Activated B cell treated with CpG ODN at 0.5 μM for 24 hours (primary cell): ENCODE data around the gene ARL2BP. TPM values are rescaled to one million over a fixed set of nuclear protein-coding genes. Genes with fewer than 3 reads are reported as not detected.

Experiments
- ATAC-seq: fragments of 200-7000 bp; cut with Tn5 transposase; one replicate; pipeline ENCODE4 v1.10.0; 2021; ENCODE audit warnings: low read depth, mild to moderate bottlenecking, moderate library complexity
- CTCF ChIA-PET: fragments of 350-600 bp; sonication (Branson Sonifier 250); formaldehyde crosslinking; loops from one replicate; lab custom pipeline; 2021; ENCODE audit warnings: antibody characterized with exemption; lab: Charles Lee
- POLR2A ChIA-PET: fragments of 350-600 bp; sonication (Branson Sonifier 250); formaldehyde crosslinking; loops from one replicate; lab custom pipeline; 2021; ENCODE audit warnings: antibody characterized with exemption; lab: Charles Lee
- DNase-seq: peaks from one replicate; pipeline ENCODE4 v3.0.0; 2022
- H3K27ac Mint-ChIP-seq: one replicate; pipeline ENCODE4 v1.8.0; 2020; ENCODE audit warnings: mixed read lengths
- H3K27me3 Mint-ChIP-seq: one replicate; pipeline ENCODE4 v1.8.0; 2021; ENCODE audit warnings: mixed read lengths
- H3K36me3 Mint-ChIP-seq: one replicate; pipeline ENCODE4 v1.8.0; 2021; ENCODE audit warnings: low read depth, mixed read lengths
- H3K4me1 Mint-ChIP-seq: one replicate; pipeline ENCODE4 v1.8.0; 2021; ENCODE audit warnings: mixed read lengths
- H3K4me3 Mint-ChIP-seq: one replicate; pipeline ENCODE4 v1.8.0; 2020; ENCODE audit warnings: mild to moderate bottlenecking, mixed read lengths
- H3K9me3 Mint-ChIP-seq: one replicate; pipeline ENCODE4 v1.8.0; 2020; ENCODE audit warnings: mixed read lengths
- intact Hi-C: fragments of 100-400 bp; cut with micrococcal nuclease; formaldehyde crosslinking; loops from one replicate; pipeline ENCODE4 v1.15.1; 2024
- total RNA-seq: library from RNA; stranded (reverse); gene quantifications from 2 replicates; pipeline ENCODE4 v1.2.3, GENCODE V29; 2022
- TF ChIP-seq, protein P1 (sequence below): fragments of 200-600 bp; IDR thresholded peaks from one replicate; pipeline ENCODE4 v1.8.0; 2022; ENCODE audit warnings: antibody characterized with exemption, mild to moderate bottlenecking

Gene ARL2BP
- total RNA-seq, 1 donor from 2014 or later: 27.1 TPM

GRCh38 chr16:57253466-57253865 lies 8.4 kb downstream of the ARL2BP start:
- no peaks in the 10 kb centered on the region for H3K27me3 Mint-ChIP-seq
- no peak overlapping the region for H3K27ac Mint-ChIP-seq
- TF ChIP-seq, protein P1, sequence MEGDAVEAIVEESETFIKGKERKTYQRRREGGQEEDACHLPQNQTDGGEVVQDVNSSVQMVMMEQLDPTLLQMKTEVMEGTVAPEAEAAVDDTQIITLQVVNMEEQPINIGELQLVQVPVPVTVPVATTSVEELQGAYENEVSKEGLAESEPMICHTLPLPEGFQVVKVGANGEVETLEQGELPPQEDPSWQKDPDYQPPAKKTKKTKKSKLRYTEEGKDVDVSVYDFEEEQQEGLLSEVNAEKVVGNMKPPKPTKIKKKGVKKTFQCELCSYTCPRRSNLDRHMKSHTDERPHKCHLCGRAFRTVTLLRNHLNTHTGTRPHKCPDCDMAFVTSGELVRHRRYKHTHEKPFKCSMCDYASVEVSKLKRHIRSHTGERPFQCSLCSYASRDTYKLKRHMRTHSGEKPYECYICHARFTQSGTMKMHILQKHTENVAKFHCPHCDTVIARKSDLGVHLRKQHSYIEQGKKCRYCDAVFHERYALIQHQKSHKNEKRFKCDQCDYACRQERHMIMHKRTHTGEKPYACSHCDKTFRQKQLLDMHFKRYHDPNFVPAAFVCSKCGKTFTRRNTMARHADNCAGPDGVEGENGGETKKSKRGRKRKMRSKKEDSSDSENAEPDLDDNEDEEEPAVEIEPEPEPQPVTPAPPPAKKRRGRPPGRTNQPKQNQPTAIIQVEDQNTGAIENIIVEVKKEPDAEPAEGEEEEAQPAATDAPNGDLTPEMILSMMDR: no peak
- DNase-seq (no peak), ATAC-seq (no peak)
- peaks cover 5% of the 10 kb centered on the region for H3K9me3 Mint-ChIP-seq
- peaks cover 52% of the 10 kb centered on the region for H3K36me3 Mint-ChIP-seq
- H3K4me3 Mint-ChIP-seq: no peak overlapping the region
- ChIA-PET CTCF (no interaction called here), POLR2A (no interaction called here)
- intact Hi-C loops: no loop called here
- H3K4me1 Mint-ChIP-seq: no peaks in the 10 kb centered on the region

DNA sequence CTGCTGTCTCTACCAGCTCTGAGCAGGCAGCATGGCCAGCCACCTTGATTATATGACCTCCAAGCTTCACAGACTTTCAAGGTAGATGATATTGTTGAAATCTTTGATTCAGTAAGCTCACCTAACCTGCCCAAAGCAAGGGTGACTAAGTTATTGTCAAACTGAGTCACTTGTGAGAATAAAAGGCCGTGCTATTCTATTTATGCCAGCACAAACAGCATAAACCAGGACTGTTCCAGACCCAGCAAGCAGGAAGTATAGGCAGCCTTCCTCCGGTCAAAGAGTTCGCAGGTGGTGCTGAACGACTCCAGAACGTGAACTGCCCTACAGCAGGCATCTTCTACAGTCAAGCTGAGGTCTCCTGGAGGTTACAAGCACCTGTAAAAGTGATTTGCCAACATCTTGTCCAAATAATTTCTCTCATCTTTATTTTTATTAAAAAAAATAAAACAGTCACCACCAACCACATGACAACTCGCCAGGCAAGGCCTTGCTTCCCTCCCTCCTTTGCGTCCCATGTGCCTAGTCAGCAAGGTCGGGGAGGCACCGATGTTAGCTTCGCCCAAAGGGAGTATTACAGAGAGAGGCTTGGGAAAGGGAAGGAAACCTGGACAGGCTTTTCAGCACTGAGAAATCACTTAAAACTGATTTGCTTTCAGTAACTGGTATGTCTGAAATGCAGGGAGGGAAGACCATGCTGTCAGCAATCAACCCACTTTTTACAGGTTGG lies 10.8 kb downstream of the ARL2BP start:
- Mint-ChIP-seq H3K4me1 (peaks cover 11% of the 10 kb centered on the region), H3K9me3 (peaks cover 5% of the 10 kb centered on the region), H3K4me3 (no peak overlapping the region), H3K27me3 (no peaks in the 10 kb centered on the region), H3K36me3 (peaks cover 30% of the 10 kb centered on the region), H3K27ac (no peak overlapping the region)
- no peak for DNase-seq
- TF ChIP-seq, protein P1: no peak
- CTCF ChIA-PET: no interaction called here
- POLR2A ChIA-PET: interaction anchor here (0.9 kb wide), 1 partner anchor 28 kb away, joined by 3 read pairs; no protein-coding TSS in a partner anchor
- intact Hi-C loops: no loop called here
- no peak for ATAC-seq

DNA sequence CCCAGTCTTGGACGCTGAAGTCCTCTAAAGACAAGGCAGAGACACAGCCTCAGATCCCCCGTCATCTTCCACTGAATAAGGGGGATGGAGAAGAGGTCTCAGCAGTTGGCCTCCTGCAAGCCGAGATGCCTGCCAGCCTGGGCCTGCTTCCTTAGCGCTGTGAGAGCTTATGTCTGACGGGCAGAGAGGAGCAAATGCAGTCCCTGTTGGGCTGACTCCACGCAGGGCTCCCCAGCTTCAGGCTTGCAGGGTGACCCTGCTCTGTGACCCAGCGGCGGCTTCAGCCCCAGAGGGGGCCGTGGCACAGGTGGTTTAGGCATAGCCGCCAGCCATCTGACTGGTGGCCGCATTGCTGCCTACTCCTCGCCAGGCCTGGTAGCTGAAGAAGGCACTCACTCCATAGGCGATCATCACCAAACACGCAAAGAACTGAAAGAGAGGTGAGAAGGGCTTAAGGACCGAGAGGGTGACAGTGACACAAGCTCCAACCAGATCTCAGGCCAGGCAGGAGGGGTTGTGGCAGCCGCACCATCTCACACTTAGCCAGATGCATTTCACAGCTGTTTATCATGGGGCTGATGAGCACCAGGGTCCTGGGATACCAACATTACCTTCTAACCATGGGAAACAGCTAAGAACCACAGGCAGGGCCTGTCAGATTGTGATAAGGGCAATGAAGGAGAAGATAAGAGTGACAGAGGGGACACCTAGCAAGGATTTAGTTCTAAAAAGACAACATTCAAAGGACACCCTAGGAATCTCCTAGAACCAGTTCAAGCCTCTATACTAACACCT lies 11.7 kb downstream of the ARL2BP start:
- DNase-seq (no peak), ATAC-seq (no peak)
- Mint-ChIP-seq H3K36me3 (peaks cover 26% of the 10 kb centered on the region), H3K27ac (no peak overlapping the region), H3K27me3 (no peaks in the 10 kb centered on the region), H3K4me1 (peaks cover 11% of the 10 kb centered on the region), H3K9me3 (peaks cover 5% of the 10 kb centered on the region), H3K4me3 (no peak overlapping the region)
- TF ChIP-seq, protein P1: no peak
- ChIA-PET CTCF (no interaction called here), POLR2A (interaction anchor here (0.9 to 1.2 kb wide), 2 partner anchors 12 to 27 kb away, joined by 3 read pairs; partner anchors contain the start of gene ARL2BP)
- intact Hi-C loops: no loop called here

- ChIA-PET POLR2A (interaction anchor here (1.2 kb wide), 1 partner anchor 12 kb away, joined by 3 read pairs; the partner anchor contains the start of gene ARL2BP), CTCF (no interaction called here)
- no peak overlapping the region for H3K4me3 Mint-ChIP-seq
- H3K36me3 Mint-ChIP-seq: peaks cover 19% of the 10 kb centered on the region
- no peak for DNase-seq
- H3K4me1 Mint-ChIP-seq: peaks cover 11% of the 10 kb centered on the region
- H3K9me3 Mint-ChIP-seq: peaks cover under 1% of the 10 kb centered on the region
- no peak for ATAC-seq
- intact Hi-C loops: no loop called here
- TF ChIP-seq, protein P1: no peak
- H3K27me3 Mint-ChIP-seq: no peaks in the 10 kb centered on the region
- H3K27ac Mint-ChIP-seq: no peak overlapping the region
These were observed 12.5 kb downstream of the ARL2BP start for GRCh38 chr16:57257455-57258070.
